Mammary epithelial cell (primary cell): ENCODE data around the gene NEK4.

ENCODE experiments used
- EZH2 ChIP-seq: IDR thresholded peaks from 2 replicates; pipeline ENCODE4 v1.6.1; 2012; ENCODE audit warnings: low read length, inconsistent platforms, borderline replicate concordance
- TF ChIP-seq, protein P1 (sequence below), 2 donors: IDR thresholded peaks in 1 of 2; conservative IDR thresholded peaks in 1 of 2; 2 replicates each; pipeline ENCODE4 v1.5.1; 2011 to 2012; ENCODE audit warnings: inconsistent platforms in 2 of 2, low read length in 2 of 2, mild to moderate bottlenecking in 2 of 2, control low read depth in 1 of 2, low read depth in 1 of 2; ENCODE audit not compliant: insufficient read depth in 1 of 2; ENCODE audit errors: extremely low read depth in 1 of 2

DNA sequence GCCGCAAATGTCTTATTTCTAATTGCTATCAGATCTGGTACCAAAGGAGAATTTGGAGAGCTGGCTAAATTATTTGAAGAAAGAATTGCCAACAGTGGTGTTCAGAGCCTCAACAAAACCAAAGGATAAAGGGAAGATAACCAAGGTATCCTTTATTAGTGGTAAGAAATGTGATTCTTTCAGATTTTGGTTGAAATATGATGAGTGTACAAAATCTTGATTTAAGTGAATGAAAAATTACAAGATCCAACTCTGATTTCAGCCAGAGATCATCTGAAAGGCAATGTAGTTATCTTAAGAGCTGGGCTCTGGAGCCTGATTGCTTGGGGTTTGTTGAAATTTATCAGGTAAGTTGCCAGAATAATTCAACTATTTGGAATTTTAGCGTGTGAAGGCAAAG lies 80.2 kb downstream of the NEK4 start:
- TF ChIP-seq, protein P1, sequence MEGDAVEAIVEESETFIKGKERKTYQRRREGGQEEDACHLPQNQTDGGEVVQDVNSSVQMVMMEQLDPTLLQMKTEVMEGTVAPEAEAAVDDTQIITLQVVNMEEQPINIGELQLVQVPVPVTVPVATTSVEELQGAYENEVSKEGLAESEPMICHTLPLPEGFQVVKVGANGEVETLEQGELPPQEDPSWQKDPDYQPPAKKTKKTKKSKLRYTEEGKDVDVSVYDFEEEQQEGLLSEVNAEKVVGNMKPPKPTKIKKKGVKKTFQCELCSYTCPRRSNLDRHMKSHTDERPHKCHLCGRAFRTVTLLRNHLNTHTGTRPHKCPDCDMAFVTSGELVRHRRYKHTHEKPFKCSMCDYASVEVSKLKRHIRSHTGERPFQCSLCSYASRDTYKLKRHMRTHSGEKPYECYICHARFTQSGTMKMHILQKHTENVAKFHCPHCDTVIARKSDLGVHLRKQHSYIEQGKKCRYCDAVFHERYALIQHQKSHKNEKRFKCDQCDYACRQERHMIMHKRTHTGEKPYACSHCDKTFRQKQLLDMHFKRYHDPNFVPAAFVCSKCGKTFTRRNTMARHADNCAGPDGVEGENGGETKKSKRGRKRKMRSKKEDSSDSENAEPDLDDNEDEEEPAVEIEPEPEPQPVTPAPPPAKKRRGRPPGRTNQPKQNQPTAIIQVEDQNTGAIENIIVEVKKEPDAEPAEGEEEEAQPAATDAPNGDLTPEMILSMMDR (conservative IDR thresholded peaks at IDR 0.05 in 1 of 2, IDR thresholded peaks at IDR 0.05 in 1 of 2; ENCODE audit: extremely low read depth in 1 of 2, insufficient read depth in 1 of 2, low read depth in 1 of 2, low read length in 2 of 2) = no peak
- TF ChIP-seq EZH2 = no peak
